Spleen (tissue), 7 donors: ENCODE data around the gene ARAP3.

Source experiments
- POLR2A ChIP-seq, 3 donors: fragments of 450-650 bp; IDR thresholded peaks; one replicate each; pipeline ENCODE4 v1.5.1; 2017; ENCODE audit warnings: antibody characterized with exemption in 3 of 3, mild to moderate bottlenecking in 1 of 3
- TF ChIP-seq, protein P1 (sequence below), 11 experiments: fragments of 200-600 bp in 7 of 11; fragments of 450-650 bp in 4 of 11; sonication (generic) in 4 of 11; IDR thresholded peaks in 8 of 11; conservative IDR thresholded peaks in 3 of 11; 1 replicate in 7 of 11; 2 replicates in 4 of 11; pipeline versions ENCODE4 v1.4.0 to v1.8.0; 2016 to 2021; ENCODE audit warnings: antibody characterized with exemption in 11 of 11, inconsistent platforms in 4 of 11, mild to moderate bottlenecking in 1 of 11
- donor health status: DM: no; HTN: no; CAD: no; lungs with moderate emphysema.
- donor health status: DM: no; HTN: no; CAD: no.
- donor health status: DM: no; HTN: no; CAD: no.

DNA sequence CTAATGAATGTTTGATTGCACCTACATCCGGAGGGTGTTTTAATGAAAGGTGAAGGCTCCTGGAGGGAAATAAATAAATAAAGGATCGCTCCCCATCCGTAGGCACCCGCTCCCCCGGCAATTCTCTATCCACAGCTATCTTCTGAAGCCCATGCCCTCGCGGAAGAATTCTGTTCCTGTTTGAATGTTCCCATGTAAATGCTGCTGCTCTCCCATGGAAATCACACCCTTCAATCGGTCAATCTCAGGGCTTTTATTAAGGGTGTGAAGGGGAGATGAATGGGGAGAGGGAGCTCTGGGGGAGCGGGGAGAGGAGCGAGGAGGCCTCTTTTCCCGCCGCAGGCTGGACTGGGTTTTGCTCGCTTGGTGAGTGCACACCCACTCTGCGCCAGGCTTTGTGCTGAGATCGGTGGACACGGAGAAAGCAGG, 21.1 kb upstream of the ARAP3 start:
- TF ChIP-seq, protein P1, sequence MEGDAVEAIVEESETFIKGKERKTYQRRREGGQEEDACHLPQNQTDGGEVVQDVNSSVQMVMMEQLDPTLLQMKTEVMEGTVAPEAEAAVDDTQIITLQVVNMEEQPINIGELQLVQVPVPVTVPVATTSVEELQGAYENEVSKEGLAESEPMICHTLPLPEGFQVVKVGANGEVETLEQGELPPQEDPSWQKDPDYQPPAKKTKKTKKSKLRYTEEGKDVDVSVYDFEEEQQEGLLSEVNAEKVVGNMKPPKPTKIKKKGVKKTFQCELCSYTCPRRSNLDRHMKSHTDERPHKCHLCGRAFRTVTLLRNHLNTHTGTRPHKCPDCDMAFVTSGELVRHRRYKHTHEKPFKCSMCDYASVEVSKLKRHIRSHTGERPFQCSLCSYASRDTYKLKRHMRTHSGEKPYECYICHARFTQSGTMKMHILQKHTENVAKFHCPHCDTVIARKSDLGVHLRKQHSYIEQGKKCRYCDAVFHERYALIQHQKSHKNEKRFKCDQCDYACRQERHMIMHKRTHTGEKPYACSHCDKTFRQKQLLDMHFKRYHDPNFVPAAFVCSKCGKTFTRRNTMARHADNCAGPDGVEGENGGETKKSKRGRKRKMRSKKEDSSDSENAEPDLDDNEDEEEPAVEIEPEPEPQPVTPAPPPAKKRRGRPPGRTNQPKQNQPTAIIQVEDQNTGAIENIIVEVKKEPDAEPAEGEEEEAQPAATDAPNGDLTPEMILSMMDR (IDR thresholded peaks at IDR 0.05 in 8 of 11, conservative IDR thresholded peaks at IDR 0.05 in 3 of 11), result no peak
- no peak for TF ChIP-seq POLR2A (IDR thresholded peaks at IDR 0.05)
